Stimulated activated CD4-positive, alpha-beta T cell treated with anti-CD3 and anti-CD28 coated beads, TNF-alpha, amount 100 ng/mL, for 48 hours (primary cell): ENCODE data around the gene FASTKD2.
A peak's percentile ranks its signal among the peaks of the same experiment; 100 is the strongest.

ENCODE experiments used
- DNase-seq, 3 donors: peaks; one replicate each; pipeline ENCODE4 v3.0.0-alpha.2; 2020; ENCODE audit warnings: low read depth in 3 of 3

Gene FASTKD2

GRCh38 chr2:206765242-206766056 is at the start of gene FASTKD2, which contains the start of gene MDH1B:
Gene FASTKD2 (plus strand): TSS chr2:206765606. CDS start chr2:206766694, 1,088 bp downstream.
Gene MDH1B (minus strand): TSS chr2:206765328. CDS start chr2:206765271, 57 bp downstream.
- DNase-seq = peak; percentile 75 to 83 (median 81)

- DNase-seq = no peak
Observed at GRCh38 chr2:206716623-206717022, 48.8 kb upstream of the FASTKD2 start.

- DNase-seq = no peak
Observed at GRCh38 chr2:206718296-206718695, 47.1 kb upstream of the FASTKD2 start, which contains the start of gene DYTN. Gene DYTN (minus strand): TSS chr2:206718396. CDS start chr2:206718279, 117 bp downstream.

GRCh38 chr2:206721256-206721920 is 44.0 kb upstream of the FASTKD2 start:
- no peak for DNase-seq

GRCh38 chr2:206723288-206723687 is 42.1 kb upstream of the FASTKD2 start:
- DNase-seq = no peak

GRCh38 chr2:206727287-206727686 is 38.1 kb upstream of the FASTKD2 start:
- no peak for DNase-seq

GRCh38 chr2:206728277-206729199 is 36.9 kb upstream of the FASTKD2 start:
- DNase-seq = peak in 1 of 3 donors; percentile 4

GRCh38 chr2:206733341-206733740 is 32.1 kb upstream of the FASTKD2 start:
- no peak for DNase-seq

- peak in 1 of 3 donors; percentile 7 for DNase-seq
Observed at GRCh38 chr2:206736935-206737334, 28.5 kb upstream of the FASTKD2 start.

- no peak for DNase-seq
Observed at GRCh38 chr2:206739271-206739670, 26.1 kb upstream of the FASTKD2 start.

GRCh38 chr2:206740800-206741199 is 24.6 kb upstream of the FASTKD2 start:
- no peak for DNase-seq

- no peak for DNase-seq
Observed at GRCh38 chr2:206756816-206757215, 8.6 kb upstream of the FASTKD2 start.

GRCh38 chr2:206764673-206765241 is 649 bp upstream of the FASTKD2 start:
- no peak for DNase-seq

GRCh38 chr2:206766057-206766930 is 888 bp downstream of the FASTKD2 start:
- no peak for DNase-seq

GRCh38 chr2:206774871-206775270 is 9.5 kb downstream of the FASTKD2 start:
- DNase-seq = no peak

GRCh38 chr2:206776432-206776831 is 11.0 kb downstream of the FASTKD2 start:
- no peak for DNase-seq

GRCh38 chr2:206780671-206781070 is 15.3 kb downstream of the FASTKD2 start:
- no peak for DNase-seq

- DNase-seq = no peak
Observed at GRCh38 chr2:206783718-206784117, 18.3 kb downstream of the FASTKD2 start.

GRCh38 chr2:206784559-206785353 is 19.4 kb downstream of the FASTKD2 start:
- DNase-seq = no peak
